Fibroblast of lung (primary cell): ENCODE data around the gene PTS. TPM values are rescaled to one million over a fixed set of nuclear protein-coding genes. Genes with fewer than 3 reads are reported as not detected.

Source experiments
- DNase-seq, 2 donors: peaks; one replicate each; pipeline versions ENCODE4 v3.0.0 to v3.0.0-alpha.2; 2010; ENCODE audit warnings: low read depth in 2 of 2
- H2AFZ ChIP-seq: 2 replicates; pipeline ENCODE4 v1.5.1; 2012; ENCODE audit warnings: low read length, control low read depth, inconsistent platforms
- H3K27ac ChIP-seq: 2 replicates; pipeline ENCODE4 v1.5.1; 2011; ENCODE audit warnings: low read length, control low read depth; ENCODE audit not compliant: insufficient read depth
- H3K27me3 ChIP-seq: 2 replicates; pipeline ENCODE4 v1.5.1; 2011; ENCODE audit warnings: mild to moderate bottlenecking, low read length; ENCODE audit not compliant: control insufficient read depth, insufficient read depth
- H3K36me3 ChIP-seq: 2 replicates; pipeline ENCODE4 v1.5.1; 2011; ENCODE audit warnings: low read length; ENCODE audit not compliant: control insufficient read depth, insufficient read depth
- H3K4me1 ChIP-seq: 2 replicates; pipeline ENCODE4 v1.5.1; 2011; ENCODE audit warnings: low read length; ENCODE audit not compliant: control insufficient read depth, insufficient read depth; ENCODE audit errors: extremely low read depth
- H3K4me2 ChIP-seq: 2 replicates; pipeline ENCODE4 v1.5.1; 2011; ENCODE audit warnings: low read length, control low read depth; ENCODE audit not compliant: insufficient read depth; ENCODE audit errors: extremely low read depth
- H3K4me3 ChIP-seq, 4 experiments: fragments of 200-600 bp in 1 of 4; sonication (generic) in 1 of 4; replicated peaks in 1 of 4; 2 replicates each; pipeline ENCODE4 v1.5.1; 2011 to 2016; ENCODE audit warnings: low read length in 4 of 4, low read depth in 3 of 4, mild to moderate bottlenecking in 3 of 4, control low read depth in 2 of 4, inconsistent platforms in 1 of 4, mixed read lengths in 1 of 4; ENCODE audit not compliant: insufficient read depth in 1 of 4; ENCODE audit errors: control extremely low read depth in 1 of 4
- H3K79me2 ChIP-seq: 2 replicates; pipeline ENCODE4 v1.5.1; 2012; ENCODE audit warnings: mild to moderate bottlenecking, low read length, inconsistent platforms; ENCODE audit not compliant: control insufficient read depth, insufficient read depth
- H3K9ac ChIP-seq: 2 replicates; pipeline ENCODE4 v1.5.1; 2011; ENCODE audit warnings: mild to moderate bottlenecking, low read length, control low read depth; ENCODE audit not compliant: insufficient read depth
- H3K9me3 ChIP-seq: 2 replicates; pipeline ENCODE4 v1.5.1; 2012; ENCODE audit warnings: low read depth, low read length; ENCODE audit not compliant: control insufficient read depth, insufficient read depth
- H4K20me1 ChIP-seq: 2 replicates; pipeline ENCODE4 v1.5.1; 2011; ENCODE audit warnings: low read length; ENCODE audit not compliant: control insufficient read depth, insufficient read depth; ENCODE audit errors: extremely low read depth
- CTCF ChIP-seq, 2 donors: IDR thresholded peaks in 1 of 2; conservative IDR thresholded peaks in 1 of 2; 1 replicate in 1 of 2; 2 replicates in 1 of 2; pipeline ENCODE4 v1.5.1; 2011 to 2012; ENCODE audit warnings: low read length in 2 of 2, control low read depth in 1 of 2, inconsistent platforms in 1 of 2, low read depth in 1 of 2, mild to moderate bottlenecking in 1 of 2
- EZH2 ChIP-seq: IDR thresholded peaks from 2 replicates; pipeline ENCODE4 v1.5.1; 2012; ENCODE audit warnings: low read length, control low read depth, mild to moderate bottlenecking; ENCODE audit errors: missing control alignments
- polyA plus RNA-seq, 2 donors: library from polyadenylated mRNA; depleted of rRNA in 1 of 2; stranded (reverse) in 1 of 2; unstranded in 1 of 2; fragments of >200 nt; gene quantifications; 2 replicates each; pipeline ENCODE4 v1.2.1, GENCODE V29; 2011 to 2012; ENCODE audit warnings: missing spikeins in 1 of 2
- total RNA-seq: library from RNA; depleted of rRNA; stranded (reverse); fragments of >200 nt; gene quantifications from 2 replicates; pipeline ENCODE4 v1.2.1, GENCODE V29; 2014

PTS gene
- total and polyA plus RNA-seq, 2 donors (not counting 1 experiment from before 2014, with no cell fraction given) = 47.4 to 69.0 TPM

GRCh38 chr11:112260490-112260889 lies 34.3 kb downstream of the PTS start, which contains the start of gene PLET1:
PLET1 (minus strand) TSS chr11:112260860; CDS start chr11:112260589, 271 bp downstream.
- H3K4me3 ChIP-seq = no peak within 1 kb of the TSS
- H3K4me1 ChIP-seq = no peaks in the 10 kb centered on the region
- H2AFZ ChIP-seq = no peak within 1 kb of the TSS
- no peaks in the 10 kb centered on the region for H3K36me3 ChIP-seq
- H3K9me3 ChIP-seq = no peaks in the 10 kb centered on the region
- H3K27me3 ChIP-seq = no peaks in the 10 kb centered on the region
- no peak within 1 kb of the TSS for H3K9ac ChIP-seq
- H4K20me1 ChIP-seq = no peaks in the 10 kb centered on the region
- TF ChIP-seq EZH2 (no peak), CTCF (conservative IDR thresholded peaks at IDR 0.05 in 1 of 2, IDR thresholded peaks at IDR 0.05 in 1 of 2; ENCODE audit: low read depth in 1 of 2, low read length in 2 of 2) (no peak)
- no peak within 1 kb of the TSS for H3K27ac ChIP-seq
- H3K4me2 ChIP-seq = no peak within 1 kb of the TSS
- DNase-seq = no peak
- no peaks in the 10 kb centered on the region for H3K79me2 ChIP-seq

GRCh38 chr11:112265659-112266409 lies 39.6 kb downstream of the PTS start:
- TF ChIP-seq EZH2 = no peak
- TF ChIP-seq CTCF (conservative IDR thresholded peaks at IDR 0.05 in 1 of 2, IDR thresholded peaks at IDR 0.05 in 1 of 2; ENCODE audit: low read depth in 1 of 2, low read length in 2 of 2) = no peak
- Histone ChIP-seq H2AFZ (no peak overlapping the region), H4K20me1 (no peaks in the 10 kb centered on the region), H3K36me3 (no peaks in the 10 kb centered on the region), H3K4me1 (no peaks in the 10 kb centered on the region), H3K9me3 (no peaks in the 10 kb centered on the region), H3K4me3 (no peak overlapping the region), H3K9ac (no peak overlapping the region), H3K27me3 (no peaks in the 10 kb centered on the region), H3K79me2 (no peaks in the 10 kb centered on the region), H3K4me2 (no peak overlapping the region), H3K27ac (no peak overlapping the region)
- peak in 1 of 2 donors; percentile 68 for DNase-seq

GRCh38 chr11:112266410-112266778 lies 40.2 kb downstream of the PTS start:
- no peak overlapping the region for H3K4me3 ChIP-seq
- no peaks in the 10 kb centered on the region for H3K9me3 ChIP-seq
- H3K27ac ChIP-seq = no peak overlapping the region
- H3K36me3 ChIP-seq = no peaks in the 10 kb centered on the region
- DNase-seq = no peak
- TF ChIP-seq CTCF (conservative IDR thresholded peaks at IDR 0.05 in 1 of 2, IDR thresholded peaks at IDR 0.05 in 1 of 2; ENCODE audit: low read depth in 1 of 2, low read length in 2 of 2) (no peak), EZH2 (no peak)
- no peaks in the 10 kb centered on the region for H3K79me2 ChIP-seq
- no peak overlapping the region for H3K9ac ChIP-seq
- H3K27me3 ChIP-seq = no peaks in the 10 kb centered on the region
- no peaks in the 10 kb centered on the region for H3K4me1 ChIP-seq
- H4K20me1 ChIP-seq = no peaks in the 10 kb centered on the region
- H2AFZ ChIP-seq = no peak overlapping the region
- H3K4me2 ChIP-seq = no peak overlapping the region
